NCI-H1092 (cell line): Measurements from ENCODE around the gene PEX16.

Experiments used
- DNase-seq: peaks from one replicate; lab custom pipeline; 2025; lab: John Stamatoyannopoulos, UW

PEX16 gene

DNA sequence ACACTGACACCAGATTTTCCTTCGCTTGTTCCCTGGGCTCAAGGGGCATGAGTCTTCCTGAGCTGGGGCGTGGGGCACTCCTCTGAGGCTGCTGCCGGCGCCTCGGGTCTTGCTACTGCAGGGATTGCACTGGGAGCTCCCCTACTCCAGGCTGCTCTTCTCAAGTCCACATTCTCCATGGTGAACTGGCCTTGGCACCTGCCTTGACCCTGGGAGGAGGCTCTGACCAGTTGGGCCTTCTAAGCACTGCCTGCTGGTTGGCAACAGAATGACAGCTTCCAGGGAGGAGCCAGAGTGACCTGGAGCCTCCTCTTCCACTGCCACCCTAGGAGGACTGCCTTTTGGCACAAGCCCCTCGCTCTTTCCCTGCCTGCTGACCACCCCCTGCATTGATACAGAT lies 20.1 kb downstream of the PEX16 start:
- no peak for DNase-seq

DNA sequence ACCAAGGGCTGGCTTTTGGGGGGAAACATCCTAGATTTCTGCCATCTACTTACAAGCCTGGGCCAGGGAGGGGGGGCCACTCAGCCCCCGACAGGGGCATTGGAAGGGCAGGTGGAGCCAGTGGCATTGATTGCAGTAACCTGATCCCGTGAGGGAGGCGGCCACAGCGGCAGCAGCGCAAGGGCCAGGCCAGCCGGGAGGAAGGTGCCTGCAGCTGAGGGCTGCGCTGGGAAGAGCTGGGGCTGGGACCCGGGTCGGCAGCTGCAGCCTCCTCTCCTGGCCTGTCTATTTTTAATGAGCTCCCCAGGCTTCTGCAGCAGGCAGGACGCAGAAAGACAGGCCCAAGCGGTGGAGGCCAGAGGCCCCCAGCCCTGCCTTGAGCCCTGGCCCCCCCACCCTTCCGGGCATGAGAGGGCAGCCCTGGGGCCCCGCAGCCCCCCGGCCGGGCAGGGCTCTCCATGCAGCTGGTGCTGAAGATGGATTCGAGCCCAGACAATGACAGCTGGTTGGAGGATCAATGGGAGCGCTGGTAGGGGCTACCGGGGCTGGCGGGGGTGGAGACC lies 21.2 kb downstream of the PEX16 start:
- peak; percentile 91 for DNase-seq

DNA sequence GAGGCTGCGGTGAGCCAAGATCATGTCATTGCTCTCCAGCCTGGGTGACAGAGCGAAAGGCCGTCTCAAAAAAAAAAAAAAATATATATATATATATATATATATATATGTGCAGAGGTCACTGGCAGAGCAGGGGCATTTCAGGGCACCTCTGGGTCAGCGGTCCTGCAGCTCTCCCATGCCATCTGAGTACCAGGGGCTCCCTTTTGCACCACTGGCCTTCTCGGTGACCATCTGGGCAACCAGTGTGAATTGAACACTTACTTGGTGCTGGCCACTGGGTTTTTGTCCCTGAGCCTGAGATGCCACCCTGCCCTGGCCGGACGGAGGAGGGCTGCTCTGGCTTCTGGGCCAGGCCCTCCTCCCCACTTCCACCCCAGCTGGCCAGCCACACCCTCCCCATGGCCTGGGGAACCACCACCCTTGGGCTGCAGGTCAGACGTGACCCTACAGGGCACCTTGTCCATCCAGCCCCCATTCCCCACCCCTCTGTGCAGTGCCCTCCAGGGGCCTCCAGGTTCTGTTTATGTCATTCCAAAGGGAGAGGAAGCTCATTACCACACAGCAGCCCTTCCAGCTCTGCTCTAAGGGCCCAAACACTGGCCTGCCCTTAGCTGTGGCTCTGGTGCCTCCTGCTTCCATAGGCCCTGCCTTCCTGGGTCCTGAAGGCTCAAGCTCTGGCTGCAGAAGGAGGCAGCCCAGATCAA lies 22.0 kb downstream of the PEX16 start:
- no peak for DNase-seq

DNA sequence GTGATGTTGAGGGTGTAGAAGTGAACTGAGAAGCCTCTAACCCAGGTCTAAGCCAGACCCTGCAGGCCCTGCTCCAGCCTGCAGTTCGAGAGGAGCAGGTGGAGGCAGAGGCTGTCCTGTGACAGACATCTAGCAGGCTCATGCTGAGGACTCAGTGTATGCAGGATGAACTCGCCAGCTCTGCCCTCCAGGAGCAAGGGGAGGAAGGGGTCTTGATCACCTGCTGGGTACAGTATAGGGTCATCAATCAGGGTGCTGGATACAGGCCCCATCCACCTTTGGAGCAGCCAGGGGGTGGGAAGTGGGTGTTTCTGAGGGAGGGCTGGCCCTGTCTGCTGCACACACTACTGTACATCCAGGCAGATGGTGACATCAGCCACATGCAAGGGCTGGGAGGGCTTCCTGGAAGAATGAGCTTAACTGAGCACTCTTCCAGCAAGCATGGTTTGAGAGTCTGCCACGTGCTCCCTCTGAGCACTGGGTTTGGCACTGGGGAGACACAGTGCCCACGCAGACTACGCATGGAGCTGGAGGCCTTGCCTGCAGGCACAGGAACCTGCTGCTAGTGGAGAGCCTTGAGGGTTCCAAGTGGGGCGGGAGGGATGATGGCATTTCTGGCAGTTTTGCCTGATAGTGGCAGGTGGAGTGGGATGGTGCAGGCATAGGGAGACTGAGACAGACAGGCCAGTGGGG lies 23.0 kb downstream of the PEX16 start:
- DNase-seq, result no peak

DNA sequence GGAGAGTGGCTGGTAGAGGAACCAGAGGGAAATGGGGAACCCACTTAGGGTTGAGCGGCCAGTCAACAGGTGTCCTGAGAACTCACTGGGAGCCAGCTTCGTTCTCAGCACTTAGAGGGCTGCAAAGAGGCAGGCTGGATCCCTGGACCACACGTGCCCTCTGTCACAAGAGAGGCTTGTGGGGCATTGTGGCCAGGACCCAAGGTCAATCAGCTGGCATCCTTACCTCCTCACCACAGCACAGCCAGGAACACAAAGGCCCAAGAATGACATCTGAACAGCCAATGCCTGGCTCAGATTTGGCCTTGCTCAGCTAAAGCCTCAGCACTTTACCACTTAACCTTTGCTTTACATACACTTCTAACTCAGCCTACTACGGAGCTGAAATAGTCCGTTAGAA lies 24.8 kb downstream of the PEX16 start:
- DNase-seq, result no peak

DNA sequence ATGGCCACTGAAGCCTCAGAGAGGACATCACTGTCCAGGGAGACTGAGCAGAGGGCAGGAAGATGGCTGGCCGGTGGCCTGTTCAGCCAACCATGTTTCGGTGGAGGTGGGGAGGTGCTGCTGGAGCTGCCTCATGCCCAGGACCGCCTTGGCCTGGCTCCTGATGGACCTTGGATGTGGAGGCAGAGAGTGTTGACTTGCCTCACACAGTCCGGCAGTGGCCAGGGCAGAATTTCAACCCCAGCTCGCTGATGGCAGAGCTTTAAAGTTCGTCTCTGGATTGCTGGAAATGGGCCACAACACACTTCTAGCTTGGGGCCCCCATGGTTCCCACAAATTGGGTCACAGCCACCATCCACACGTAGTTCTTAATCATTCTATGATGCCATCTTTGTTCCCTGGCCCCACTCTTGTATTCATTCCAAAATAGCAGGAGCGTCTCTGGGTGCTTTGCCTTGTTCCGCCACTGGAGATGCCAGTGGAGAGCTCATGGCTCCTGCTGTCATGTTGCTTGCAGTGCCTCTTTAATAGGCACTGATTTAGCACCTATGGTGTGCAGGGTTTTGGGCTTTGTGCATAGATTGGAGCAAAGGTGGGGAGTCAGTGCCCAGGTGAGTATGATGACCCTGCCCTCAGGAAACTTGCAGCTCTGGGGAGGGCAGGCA lies 26.7 kb downstream of the PEX16 start:
- no peak for DNase-seq

DNA sequence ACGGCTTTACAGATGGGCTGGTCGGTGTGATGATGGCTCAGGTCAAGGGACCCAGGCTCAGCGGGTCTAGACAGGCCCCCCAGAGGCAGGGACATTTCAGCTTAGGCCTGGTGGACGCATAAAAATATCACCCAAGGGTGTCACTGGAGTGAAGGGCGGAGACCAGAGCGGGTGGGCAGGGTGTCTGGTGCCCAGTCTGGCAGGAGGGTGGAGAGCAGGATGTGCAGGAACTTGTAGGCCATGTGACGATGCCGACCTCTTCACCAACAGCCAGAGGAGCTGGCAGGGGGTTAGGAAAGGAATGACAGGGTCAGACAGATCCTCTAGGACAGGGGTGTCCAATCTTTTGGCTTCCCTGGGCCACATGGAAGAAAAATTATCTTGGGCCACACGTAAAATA lies 27.7 kb downstream of the PEX16 start:
- DNase-seq, result no peak

DNA sequence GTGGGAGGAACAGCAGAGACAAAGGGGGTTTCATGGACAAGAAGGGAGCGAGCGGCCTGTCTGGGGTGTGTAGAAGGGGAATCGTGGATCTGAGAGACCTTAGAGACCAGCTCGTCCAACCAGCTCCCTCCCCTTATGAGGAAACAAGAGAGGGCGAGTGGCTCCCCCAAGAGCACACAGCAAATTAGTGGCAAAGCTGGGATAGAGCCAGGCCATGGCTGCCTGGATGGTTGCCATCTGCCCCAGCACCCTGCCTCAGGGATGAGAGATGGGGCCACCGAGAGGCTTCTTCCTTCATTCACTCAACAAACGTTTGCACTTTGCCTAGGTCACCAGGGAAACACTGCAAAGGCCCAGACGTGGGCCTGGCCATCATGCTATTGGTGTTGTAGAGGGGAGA lies 28.1 kb downstream of the PEX16 start:
- no peak for DNase-seq

DNA sequence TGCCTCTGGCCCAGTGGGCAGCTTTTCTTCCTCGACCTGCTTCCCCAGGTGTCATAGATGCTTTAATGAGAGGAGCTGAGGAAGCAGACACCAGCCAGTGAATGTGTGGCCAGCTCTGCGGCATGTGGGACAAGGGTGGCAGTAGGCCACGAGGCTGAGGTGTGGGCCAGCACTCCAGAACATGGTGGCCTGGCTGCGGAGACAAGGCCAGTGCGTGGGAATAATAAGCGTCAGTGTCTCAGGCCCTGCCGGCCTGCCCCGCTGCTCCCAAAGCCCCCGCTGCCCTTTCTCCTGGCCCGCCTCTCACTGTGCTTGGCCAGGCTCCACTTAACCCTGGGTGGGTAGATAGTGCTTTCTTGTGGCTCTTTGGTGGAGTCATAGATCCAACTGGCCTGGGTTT lies 30.1 kb downstream of the PEX16 start:
- DNase-seq, result no peak

DNA sequence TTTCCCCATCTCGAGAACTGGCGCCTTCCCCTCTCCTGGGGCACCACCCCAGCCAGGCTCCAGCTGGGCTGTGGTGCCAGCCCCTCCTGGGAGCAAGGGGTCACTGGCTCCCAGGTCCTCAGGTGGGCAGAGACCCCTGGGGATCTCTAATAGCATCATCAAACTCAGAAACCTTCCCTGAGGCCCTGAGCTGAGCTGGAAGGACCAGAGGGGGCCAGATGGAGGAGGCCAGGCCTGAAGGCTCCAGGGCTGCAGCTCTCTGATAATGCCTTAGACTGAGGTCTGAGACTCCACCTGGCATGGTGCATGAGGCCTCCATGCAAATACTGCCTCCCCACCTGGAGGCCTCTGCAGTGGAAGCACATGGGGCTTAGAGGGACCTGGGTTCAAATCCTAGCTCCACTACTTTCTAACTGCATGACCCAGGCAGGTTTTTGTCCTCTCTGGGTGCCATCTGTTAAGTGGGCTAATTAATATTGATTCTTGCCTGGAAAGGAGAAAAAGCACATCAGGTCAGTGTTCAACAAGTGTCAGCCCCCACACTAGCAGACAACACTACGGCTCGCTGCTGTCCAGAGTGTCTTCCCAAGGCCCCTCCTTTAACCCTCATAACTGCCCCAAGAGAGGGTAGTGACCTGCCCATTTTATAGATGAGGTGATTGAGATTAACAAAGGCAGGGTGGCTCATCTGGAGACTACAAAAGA lies 30.7 kb downstream of the PEX16 start:
- DNase-seq, result no peak

DNA sequence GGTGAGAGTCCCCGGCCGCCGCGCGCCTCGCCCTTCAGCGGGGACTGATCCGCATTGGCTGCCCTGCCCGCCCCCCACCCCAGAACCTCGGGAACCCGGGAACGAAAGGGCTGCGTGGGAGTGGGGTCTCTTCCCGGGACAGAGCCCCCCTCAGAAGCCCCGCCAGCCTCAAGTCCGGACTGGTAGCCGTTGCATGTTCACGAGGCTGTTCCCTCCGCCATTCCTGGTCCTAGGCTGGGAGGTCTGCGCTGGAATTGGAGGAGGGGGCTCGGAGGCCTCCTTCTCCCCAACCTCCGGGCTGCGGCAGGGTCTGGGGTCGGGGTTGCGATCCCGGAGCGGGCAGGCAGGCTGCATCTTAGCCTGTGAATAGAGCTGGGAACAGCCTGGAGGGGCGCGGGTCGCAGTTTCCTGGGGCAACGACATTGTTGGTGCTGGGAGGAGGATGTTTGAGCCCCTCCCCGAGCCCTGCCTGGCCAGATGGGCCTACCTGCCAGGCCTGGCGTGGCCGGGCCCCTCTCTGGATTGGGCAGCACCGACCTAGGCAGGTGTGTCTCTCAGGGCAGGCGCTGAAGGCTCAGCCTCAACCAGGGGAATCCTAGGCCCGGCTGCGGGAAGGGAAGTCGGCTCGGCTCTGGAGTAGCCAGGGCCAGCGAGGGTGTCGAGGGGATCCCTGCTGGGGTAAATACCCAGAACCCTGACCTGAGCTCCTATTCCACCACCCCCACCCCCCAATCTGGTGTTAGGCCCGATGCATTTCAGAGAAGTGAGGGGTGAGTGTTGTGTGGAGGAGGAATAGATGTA lies 31.6 kb downstream of the PEX16 start:
- DNase-seq, result peak; percentile 12

DNA sequence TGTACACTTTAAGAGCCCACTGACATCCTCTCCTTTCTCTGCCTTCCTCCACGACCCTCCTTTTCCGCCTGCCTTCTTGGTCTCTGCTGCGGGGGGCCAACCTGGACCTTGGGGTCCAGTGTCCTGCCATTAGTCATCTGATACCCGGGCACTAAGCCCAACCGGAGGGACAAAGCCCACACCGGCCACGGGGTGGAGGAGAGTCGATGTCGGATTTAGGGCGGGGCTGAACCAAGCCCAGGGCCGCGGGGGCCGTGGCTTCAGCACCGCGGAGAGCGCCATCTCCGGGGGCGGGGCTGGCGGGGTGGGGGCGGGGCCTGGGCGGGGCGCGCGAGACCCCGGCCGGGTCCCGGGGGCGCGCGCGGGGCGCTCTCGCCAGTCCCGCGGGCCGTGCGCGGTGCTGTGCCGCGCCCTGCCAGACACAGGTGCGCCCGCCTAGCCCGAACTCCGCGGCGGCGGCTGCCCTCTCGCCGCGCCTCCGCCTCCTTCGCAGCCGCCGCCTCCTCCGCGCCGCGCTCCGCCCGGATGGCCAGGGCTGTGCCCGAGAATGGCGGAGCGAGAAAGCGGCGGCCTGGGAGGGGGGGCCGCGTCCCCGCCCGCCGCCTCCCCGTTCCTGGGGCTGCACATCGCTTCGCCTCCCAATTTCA lies 32.3 kb downstream of the PEX16 start, which contains the start of gene MAPK8IP1:
TSS of gene MAPK8IP1 (plus strand) at position 378 of the 647 bp plus-strand sequence. CDS start at position 548, 170 bp downstream.
- peak; percentile 55 for DNase-seq

DNA sequence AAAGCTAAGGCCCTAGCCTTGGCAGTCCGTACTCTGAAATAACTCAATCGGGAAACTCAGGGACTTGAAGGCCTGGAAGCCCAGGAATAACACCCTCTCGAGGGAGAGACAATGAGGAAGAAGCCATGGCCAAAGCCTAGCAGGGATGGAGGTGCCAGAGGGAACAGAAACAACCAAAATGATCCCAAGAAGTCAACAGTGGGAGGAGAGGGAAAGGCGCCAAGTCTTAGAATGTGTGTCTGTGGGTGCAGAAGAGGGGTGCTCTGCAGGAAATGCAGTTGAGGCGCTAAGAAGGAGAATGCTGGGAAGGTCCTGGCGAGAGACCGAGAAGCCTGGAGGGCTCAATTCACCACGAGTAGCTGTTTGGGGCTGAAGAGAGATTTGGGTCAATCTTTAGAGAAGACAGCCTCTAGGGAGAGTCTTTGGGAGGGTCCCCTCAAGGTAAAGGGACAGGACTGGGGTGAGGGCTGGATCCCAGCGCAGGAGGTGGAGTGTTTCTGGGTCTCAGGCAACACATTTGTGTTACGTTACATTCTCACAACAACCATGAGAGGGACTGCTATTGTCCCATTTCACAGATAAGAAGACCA lies 33.0 kb downstream of the PEX16 start:
- no peak for DNase-seq

DNA sequence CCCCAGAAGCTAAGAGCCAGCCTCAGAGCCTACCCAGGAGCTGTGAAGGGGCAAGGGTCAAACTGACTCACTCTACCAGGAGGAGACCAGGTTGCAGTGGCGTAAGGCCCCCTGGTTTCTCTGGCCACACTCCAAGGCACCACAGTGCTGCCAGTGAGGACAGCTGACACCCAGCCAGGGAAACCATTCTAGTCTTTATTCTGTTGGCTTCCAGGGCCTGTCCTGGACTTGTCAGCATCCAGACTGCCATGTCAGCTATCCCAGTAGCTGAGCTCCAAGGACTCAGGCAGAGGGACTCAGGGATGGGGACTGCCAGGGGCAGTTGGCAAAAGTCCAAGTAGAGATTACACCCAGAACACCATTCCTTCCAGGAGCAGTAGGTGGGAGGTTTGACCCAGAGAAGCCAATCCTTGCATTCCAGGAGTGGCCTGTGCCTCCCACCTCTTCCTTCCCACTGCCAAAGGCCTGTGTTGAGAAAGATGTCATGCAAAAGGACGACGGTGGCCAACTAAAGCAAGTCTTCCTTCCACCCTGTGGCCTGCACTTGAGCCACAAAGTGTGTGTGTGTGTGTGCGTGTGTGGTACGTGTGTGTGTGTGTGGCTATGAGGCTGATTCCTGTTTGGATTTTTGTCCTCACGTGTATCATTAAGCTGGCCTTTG lies 35.8 kb downstream of the PEX16 start:
- no peak for DNase-seq

DNA sequence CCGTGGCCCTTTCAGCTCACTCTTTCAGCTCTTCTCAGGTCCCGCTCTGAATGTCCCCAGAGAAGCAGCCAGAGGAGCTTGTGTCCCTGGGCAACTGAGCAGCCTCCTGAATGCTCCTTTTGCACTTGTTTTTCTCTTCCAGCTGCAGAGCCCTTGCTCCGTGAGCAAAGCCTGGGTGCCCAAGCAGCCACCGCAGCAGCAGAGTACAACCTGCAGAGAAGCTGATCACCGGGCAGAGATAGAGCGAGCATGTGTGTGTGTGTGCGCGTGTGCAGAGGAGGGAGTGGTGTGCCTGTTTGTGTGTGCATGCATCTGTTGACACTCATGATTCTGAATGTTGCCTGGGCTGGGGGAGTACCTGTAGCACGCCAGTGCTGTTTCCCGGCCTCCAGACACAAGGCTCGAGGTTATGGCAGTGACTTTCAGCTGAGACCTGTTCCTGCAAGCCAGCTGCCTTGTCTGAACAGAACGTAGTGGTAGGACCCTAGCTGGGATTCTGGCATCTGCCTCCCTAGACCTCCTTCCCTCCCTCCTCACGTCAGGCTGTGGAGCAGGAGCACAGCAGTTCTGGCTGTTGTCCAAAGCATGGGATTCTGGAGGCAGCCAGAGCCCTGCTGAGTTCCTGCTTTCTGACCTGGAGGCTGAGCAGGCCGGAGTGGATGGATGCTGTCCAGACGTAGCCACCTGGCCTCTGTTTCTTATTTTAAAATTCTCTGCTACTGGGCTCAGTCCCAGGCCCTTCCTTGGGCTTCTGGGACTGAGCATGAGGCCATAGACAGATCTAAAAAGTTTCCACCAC lies 36.7 kb downstream of the PEX16 start:
- peak; percentile 39 for DNase-seq

DNA sequence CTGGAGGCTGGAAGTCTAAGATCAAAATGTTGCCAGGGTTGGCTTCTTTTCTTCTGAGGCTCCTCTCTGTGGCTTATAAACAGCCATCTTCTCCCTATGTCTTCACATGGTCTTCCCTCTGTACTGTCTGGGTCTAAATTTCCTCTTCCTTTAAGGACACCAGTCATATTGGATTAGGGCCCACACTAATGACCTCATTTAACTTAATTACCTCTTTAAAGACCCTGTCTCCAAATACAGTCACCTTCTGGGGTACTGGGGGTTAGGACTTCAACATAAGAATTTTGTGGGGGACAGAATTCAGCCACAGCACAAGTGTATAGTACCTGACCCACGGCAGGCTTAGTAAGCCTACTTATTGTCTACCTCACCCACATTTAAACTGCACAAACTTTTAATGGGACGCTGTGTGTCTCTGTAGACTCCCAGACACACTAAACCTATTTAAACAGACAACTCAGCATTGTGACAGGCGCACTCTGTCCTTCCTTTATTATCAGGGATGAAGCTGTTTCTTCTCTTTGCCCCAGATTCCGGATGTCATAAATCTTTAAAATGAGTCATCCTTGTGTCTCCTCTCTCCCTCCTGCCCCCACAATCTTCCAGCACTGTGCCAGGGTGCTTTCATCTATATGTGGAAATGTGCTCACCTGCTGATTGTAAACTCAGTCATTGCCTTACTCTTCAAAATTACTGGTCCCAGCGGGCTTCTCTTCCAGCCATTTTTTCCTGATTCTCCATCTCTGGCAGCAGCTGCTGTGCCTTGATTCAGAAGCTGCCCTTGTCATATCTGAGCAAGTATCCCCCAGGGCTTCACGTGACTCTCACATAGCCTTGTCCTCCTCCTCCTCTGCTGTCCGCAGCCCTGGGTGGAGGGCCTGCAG lies 37.6 kb downstream of the PEX16 start:
- no peak for DNase-seq

DNA sequence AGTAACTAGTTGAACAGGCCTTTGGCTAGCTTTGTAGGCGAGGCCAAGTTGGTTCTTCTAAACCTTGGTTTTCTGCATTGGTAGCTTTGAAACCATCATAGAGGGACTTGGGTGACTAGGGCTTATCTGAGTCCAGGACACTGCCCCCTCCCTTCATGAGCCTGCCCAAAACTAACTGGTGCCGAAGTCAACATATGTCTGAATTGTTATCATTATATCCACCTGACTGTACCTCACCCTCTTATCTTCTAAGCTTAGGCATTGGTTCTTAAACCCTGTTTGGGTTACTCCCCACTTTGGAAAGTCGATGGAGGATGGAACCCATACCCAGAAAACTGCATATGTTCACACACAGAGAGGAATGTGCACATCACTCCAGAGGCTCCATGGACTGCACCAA lies 39.8 kb downstream of the PEX16 start:
- DNase-seq, result no peak

DNA sequence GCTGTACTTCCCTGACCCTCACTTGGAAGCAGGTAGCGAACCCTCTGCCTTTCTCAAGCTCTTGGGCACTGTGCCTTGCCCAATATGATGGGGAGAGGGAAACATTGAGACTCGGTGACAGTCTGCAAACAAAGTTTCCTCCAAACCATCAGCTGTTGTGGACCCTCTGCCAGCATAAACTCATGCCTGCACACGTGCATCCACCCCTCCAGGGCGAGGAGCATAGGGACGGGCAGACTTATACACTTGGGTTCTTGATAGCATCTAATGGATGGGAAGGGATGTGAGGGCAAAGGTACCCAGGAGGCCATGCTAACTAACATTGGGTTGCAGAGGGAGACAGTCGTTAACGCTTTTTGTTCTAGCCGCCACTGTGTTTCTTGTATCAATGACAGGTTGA lies 40.5 kb downstream of the PEX16 start:
- DNase-seq, result no peak
